HG03442 (cell line): Measurements from ENCODE around the gene MAP4K4.
"Not testable (repeated sequence)": the region's sequence is repeated elsewhere in the genome, so short reads cannot be mapped to it uniquely, and the experiment has no call there.

ENCODE experiments used
- ATAC-seq: cut with Tn5 transposase; IDR thresholded peaks from one replicate; pipeline ENCODE4 v1.9.1; 2021; ENCODE audit warnings: mild to moderate bottlenecking, moderate library complexity; ENCODE audit not compliant: unreplicated experiment

MAP4K4 gene

GRCh38 chr2:101766337-101766736 lies 68.8 kb downstream of the MAP4K4 start:
- ATAC-seq: no peak

GRCh38 chr2:101766871-101767739 lies 69.6 kb downstream of the MAP4K4 start:
- ATAC-seq: no peak

- no peak for ATAC-seq
Measured at GRCh38 chr2:101768556-101769220, 71.2 kb downstream of the MAP4K4 start.

GRCh38 chr2:101769726-101770125 lies 72.2 kb downstream of the MAP4K4 start:
- ATAC-seq: not testable (repeated sequence)

- peak; percentile 80 for ATAC-seq
Measured at GRCh38 chr2:101770726-101771125, 73.2 kb downstream of the MAP4K4 start.

GRCh38 chr2:101771227-101771902 lies 73.9 kb downstream of the MAP4K4 start:
- no peak for ATAC-seq

- ATAC-seq: no peak
Measured at GRCh38 chr2:101771910-101772321, 74.4 kb downstream of the MAP4K4 start.

GRCh38 chr2:101773137-101773536 lies 75.6 kb downstream of the MAP4K4 start:
- no peak for ATAC-seq

- not testable (repeated sequence) for ATAC-seq
Measured at GRCh38 chr2:101773961-101774360, 76.5 kb downstream of the MAP4K4 start.

- ATAC-seq: no peak
Measured at GRCh38 chr2:101775092-101775491, 77.6 kb downstream of the MAP4K4 start.

- ATAC-seq: no peak
Measured at GRCh38 chr2:101775636-101776035, 78.1 kb downstream of the MAP4K4 start.

GRCh38 chr2:101776172-101777043 lies 78.9 kb downstream of the MAP4K4 start:
- no peak for ATAC-seq

- no peak for ATAC-seq
Measured at GRCh38 chr2:101777337-101777736, 79.8 kb downstream of the MAP4K4 start.

- no peak for ATAC-seq
Measured at GRCh38 chr2:101778102-101778501, 80.6 kb downstream of the MAP4K4 start.

- no peak for ATAC-seq
Measured at GRCh38 chr2:101779190-101779589, 81.7 kb downstream of the MAP4K4 start.

GRCh38 chr2:101779656-101780055 lies 82.1 kb downstream of the MAP4K4 start:
- ATAC-seq: peak; percentile 43

- no peak for ATAC-seq
Measured at GRCh38 chr2:101781326-101781725, 83.8 kb downstream of the MAP4K4 start.

- no peak for ATAC-seq
Measured at GRCh38 chr2:101781791-101782426, 84.4 kb downstream of the MAP4K4 start.

GRCh38 chr2:101782427-101782792 lies 84.9 kb downstream of the MAP4K4 start:
- no peak for ATAC-seq

GRCh38 chr2:101787097-101787496 lies 89.6 kb downstream of the MAP4K4 start:
- no peak for ATAC-seq
